OCI-LY7 (cell line): ENCODE measurements around the gene TAP1. TPM values are rescaled to one million over a fixed set of nuclear protein-coding genes. Genes with fewer than 3 reads are reported as not detected.
A peak's percentile ranks its signal among the peaks of the same experiment; 100 is the strongest.

Experiments
- BruUV-seq: library from RNA; stranded (reverse); fragments of 400-500 nt; replicated peaks from 2 replicates; lab custom pipeline; 2021; lab: Mats Ljungman, UMichigan
- CTCF ChIA-PET: fragments of 300-600 bp; sonication (Branson Sonifier 250); formaldehyde crosslinking; loops from one replicate; lab custom pipeline; 2022; ENCODE audit warnings: antibody characterized with exemption; ENCODE audit not compliant: unreplicated experiment; lab: Charles Lee
- POLR2A ChIA-PET: fragments of 300-600 bp; sonication (Branson Sonifier 250); formaldehyde crosslinking; loops from one replicate; lab custom pipeline; 2022; ENCODE audit warnings: antibody characterized with exemption; lab: Charles Lee
- DNase-seq: peaks from one replicate; pipeline ENCODE4 v3.0.0-alpha.2; 2015; ENCODE audit warnings: low spot score
- H2AFZ ChIP-seq: fragments of 200-600 bp; sonication (generic), shearing (Covaris generic); 2 replicates; pipeline ENCODE4 v1.6.1; 2014; ENCODE audit warnings: mild to moderate bottlenecking, antibody characterized with exemption, low read length, moderate library complexity
- H3K27ac ChIP-seq: fragments of 200-600 bp; sonication (generic); 2 replicates; pipeline ENCODE4 v1.5.1; 2014; ENCODE audit warnings: mixed run types, low read depth, mild to moderate bottlenecking, moderate library complexity, low read length, inconsistent platforms; ENCODE audit not compliant: poor library complexity, severe bottlenecking
- H3K36me3 ChIP-seq: fragments of 200-600 bp; sonication (generic); 2 replicates; pipeline ENCODE4 v1.6.1; 2014; ENCODE audit warnings: mild to moderate bottlenecking, antibody characterized with exemption, low read length, moderate library complexity, mixed read lengths; ENCODE audit not compliant: insufficient read depth
- H3K4me1 ChIP-seq: fragments of 200-600 bp; sonication (generic); 2 replicates; pipeline ENCODE4 v1.5.1; 2014; ENCODE audit warnings: mild to moderate bottlenecking, low read length; ENCODE audit not compliant: insufficient read depth, poor library complexity, severe bottlenecking
- H3K4me2 ChIP-seq: fragments of 200-600 bp; sonication (generic); 2 replicates; pipeline ENCODE4 v1.6.1; 2014; ENCODE audit warnings: mild to moderate bottlenecking, low read length
- H3K4me3 ChIP-seq: fragments of 200-600 bp; sonication (generic); 2 replicates; pipeline ENCODE4 v1.5.1; 2014; ENCODE audit warnings: mild to moderate bottlenecking, low read depth, low read length; ENCODE audit not compliant: poor library complexity, severe bottlenecking
- H3K79me2 ChIP-seq: fragments of 200-600 bp; sonication (generic); 2 replicates; pipeline ENCODE4 v1.6.1; 2016; ENCODE audit warnings: low read depth, mild to moderate bottlenecking, low read length, moderate library complexity, mixed read lengths; ENCODE audit not compliant: insufficient read depth
- H3K9me2 ChIP-seq: fragments of 200-600 bp; sonication (generic); 2 replicates; pipeline ENCODE4 v1.6.1; 2016; ENCODE audit warnings: mild to moderate bottlenecking, low read length, mixed read lengths; ENCODE audit not compliant: insufficient read depth
- H3K9me3 ChIP-seq: fragments of 200-600 bp; sonication (generic); 2 replicates; pipeline ENCODE4 v1.6.1; 2014; ENCODE audit warnings: mild to moderate bottlenecking, mixed run types, low read length, mixed read lengths
- H4K20me1 ChIP-seq: fragments of 200-600 bp; sonication (generic); 2 replicates; pipeline ENCODE4 v1.6.1; 2014; ENCODE audit warnings: mild to moderate bottlenecking, antibody characterized with exemption, low read length, moderate library complexity, mixed read lengths; ENCODE audit not compliant: insufficient read depth
- CTCF ChIP-seq: fragments of 200-600 bp; sonication (generic); conservative IDR thresholded peaks from 2 replicates; pipeline ENCODE4 v1.5.1; 2014; ENCODE audit warnings: mild to moderate bottlenecking, antibody characterized with exemption, low read length, moderate library complexity, mixed read lengths
- EZH2phosphoT487 ChIP-seq: fragments of 200-600 bp; sonication (generic); IDR thresholded peaks from 2 replicates; pipeline ENCODE4 v1.6.1; 2018; ENCODE audit warnings: low read depth, borderline replicate concordance, mild to moderate bottlenecking, mixed run types, antibody characterized with exemption, low read length, moderate library complexity, mixed read lengths
- intact Hi-C: fragments of 100-400 bp; cut with micrococcal nuclease; formaldehyde crosslinking; loops from one replicate; pipeline ENCODE4 v1.10.0; 2022; ENCODE audit not compliant: unreplicated experiment
- total RNA-seq, 2 experiments: library from RNA; depleted of rRNA in 1 of 2; stranded (reverse); fragments of >200 nt in 1 of 2; shearing (Covaris generic) in 1 of 2; gene quantifications; 2 replicates each; pipeline ENCODE4 v1.2.3, GENCODE V29; 2014 to 2022

Gene TAP1
- total RNA-seq, 2 experiments from 2014 or later: 66.3 to 85.9 TPM

DNA sequence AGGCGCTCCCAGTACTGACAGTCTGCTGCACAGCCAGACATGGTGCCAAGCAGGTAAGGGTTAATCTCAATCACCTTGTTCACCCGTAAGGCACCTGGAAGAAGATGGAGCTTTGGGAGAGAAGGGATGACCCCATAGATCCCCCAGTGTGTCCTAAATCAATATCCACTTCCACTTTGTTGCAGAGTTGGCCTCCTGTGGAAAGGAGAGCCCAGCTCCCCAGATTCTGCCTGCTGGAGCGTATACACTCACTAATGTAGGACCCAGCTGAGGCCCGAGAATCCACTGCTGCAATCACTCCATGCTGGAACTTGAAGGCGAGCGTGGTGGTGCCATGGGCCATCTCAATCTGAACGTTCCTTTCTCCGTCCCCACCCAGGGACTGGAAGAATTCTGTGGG lies 10.8 kb downstream of the TAP1 start:
- peak overlapping the region; percentile 77 for H3K4me3 ChIP-seq
- no peak for DNase-seq
- intact Hi-C loops: loop anchor here (5.0 kb wide), 1 partner anchor 130 kb away; no protein-coding TSS in a partner anchor
- H2AFZ ChIP-seq: no peak overlapping the region
- CTCF ChIA-PET: no interaction called here
- peak overlapping the region; percentile 88 for H3K27ac ChIP-seq
- no peaks in the 10 kb centered on the region for H3K9me3 ChIP-seq
- H3K4me2 ChIP-seq: peak overlapping the region; percentile 90
- no peaks in the 10 kb centered on the region for H3K9me2 ChIP-seq
- H3K4me1 ChIP-seq: peaks cover 55% of the 10 kb centered on the region
- POLR2A ChIA-PET: interaction anchor here (1.9 kb wide), 1 partner anchor 25 kb away, joined by 10 read pairs; no protein-coding TSS in a partner anchor
- peaks cover 48% of the 10 kb centered on the region for H3K79me2 ChIP-seq
- no peak for TF ChIP-seq CTCF
- no peak for TF ChIP-seq EZH2phosphoT487
- BruUV-seq: no TSS peak
- H4K20me1 ChIP-seq: no peaks in the 10 kb centered on the region
- peaks cover 66% of the 10 kb centered on the region for H3K36me3 ChIP-seq

DNA sequence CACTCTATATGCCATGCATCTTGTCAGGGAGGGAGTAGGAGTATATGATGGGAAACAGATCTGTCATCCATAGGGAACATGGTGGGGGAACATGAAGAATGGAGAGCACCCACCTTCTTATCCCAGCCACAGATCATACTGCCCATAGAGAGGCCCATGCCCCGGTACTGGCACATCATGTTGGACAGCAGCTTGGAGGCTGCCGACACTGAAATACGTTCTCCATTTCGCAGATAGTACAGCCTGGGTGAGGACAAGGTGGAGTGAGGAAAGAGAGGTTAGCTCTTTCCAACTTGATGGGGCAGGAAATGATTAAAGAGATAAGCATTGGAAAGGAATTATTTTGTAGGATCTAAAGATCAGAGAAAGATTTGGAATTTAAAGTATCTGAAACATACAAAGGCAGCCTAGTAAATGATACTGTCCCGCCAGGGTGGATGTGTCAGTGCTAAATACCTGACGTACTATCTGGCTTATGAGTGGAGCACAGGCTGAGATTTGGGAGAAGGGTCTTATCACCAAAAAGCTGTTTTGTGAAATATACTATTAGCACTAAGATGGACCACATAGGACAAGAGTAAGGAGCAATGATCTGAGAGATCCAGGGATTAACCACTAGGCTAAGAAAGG lies 11.4 kb downstream of the TAP1 start:
- H3K4me1 ChIP-seq: peaks cover 59% of the 10 kb centered on the region
- intact Hi-C loops: loop anchor here (5.0 kb wide), 1 partner anchor 130 kb away; no protein-coding TSS in a partner anchor
- H2AFZ ChIP-seq: no peak overlapping the region
- peaks cover 53% of the 10 kb centered on the region for H3K79me2 ChIP-seq
- H3K27ac ChIP-seq: no peak overlapping the region
- DNase-seq: no peak
- H3K36me3 ChIP-seq: peaks cover 65% of the 10 kb centered on the region
- H3K9me3 ChIP-seq: no peaks in the 10 kb centered on the region
- POLR2A ChIA-PET: interaction anchor here (0.7 to 1.9 kb wide), 5 partner anchors 11 to 222 kb away, joined by 3 to 10 read pairs (median 3); partner anchors contain the start of gene TAP1
- no TSS peak for BruUV-seq
- H4K20me1 ChIP-seq: no peaks in the 10 kb centered on the region; the same call in 1 of the 2 replicates
- CTCF ChIA-PET: no interaction called here
- H3K4me3 ChIP-seq: peak overlapping the region; percentile 77
- no peaks in the 10 kb centered on the region for H3K9me2 ChIP-seq
- TF ChIP-seq EZH2phosphoT487: no peak
- TF ChIP-seq CTCF: no peak
- peak overlapping the region; percentile 90 for H3K4me2 ChIP-seq
